ENCODE results near the gene ADSS2.

The ADSS2 gene

GRCh38 chr1:244449936-244450508 lies 1.7 kb downstream of the ADSS2 start:
- Histone ChIP-seq H3K4me3 (peak overlapping the region; percentile 92 to 100 (median 94)), H3K4me2 (peak overlapping the region; percentile 77 to 97 (median 93)), H3K9me3 (replicated peaks in 1 of 11) (peaks cover 0 to 13% (median 4%) of the 10 kb centered on the region in 11 experiments; a peak in 9 of 22 replicates), H3K9ac (peak overlapping the region; percentile 92 to 99 (median 98); a peak in 21 of 22 replicates), H3K27me3 (no peaks in the 10 kb centered on the region), H4K20me1 (peaks cover 0 to 64% (median 52%) of the 10 kb centered on the region in 11 experiments; a peak in 18 of 22 replicates), H3K36me3 (peaks cover 0 to 51% (median 40%) of the 10 kb centered on the region in 11 experiments; a peak in 17 of 22 replicates), H3K27ac (peak overlapping the region in 9 of 11 experiments; percentile 91 to 99 (median 97); a peak in 16 of 22 replicates), H3K4me1 (peaks cover 32 to 59% (median 40%) of the 10 kb centered on the region in 10 experiments)
- TF ChIP-seq Cebpa-rat (IDR thresholded peaks at IDR 0.05), result no peak

- 0 out of 22 replicates have a peak overlapping the region, but pooled peaks of 3 of the 11 experiments have one; percentile 1 to 12 (median 9) for H3K9ac ChIP-seq
- H3K27ac ChIP-seq, result no peak overlapping the region
- H3K9me3 ChIP-seq (replicated peaks in 1 of 11), result peaks cover 0 to 12% (median 6%) of the 10 kb centered on the region in 11 experiments; a peak in 11 of 22 replicates
- TF ChIP-seq Cebpa-rat (IDR thresholded peaks at IDR 0.05), result no peak
- H3K36me3 ChIP-seq, result peaks cover 6 to 67% (median 52%) of the 10 kb centered on the region in 11 experiments
- no peaks in the 10 kb centered on the region for H3K27me3 ChIP-seq
- H3K4me1 ChIP-seq, result peaks cover 32 to 64% (median 40%) of the 10 kb centered on the region in 10 experiments
- peaks cover 0 to 76% (median 63%) of the 10 kb centered on the region in 11 experiments; a peak in 18 of 22 replicates for H4K20me1 ChIP-seq
- H3K4me2 ChIP-seq, result peak overlapping the region; percentile 77 to 97 (median 93); a peak in 21 of 22 replicates
- peak overlapping the region in 3 of 10 experiments; percentile 11 to 100 (median 98); a peak in 4 of 20 replicates for H3K4me3 ChIP-seq
These were observed 3.3 kb downstream of the ADSS2 start for GRCh38 chr1:244448279-244449036.

DNA sequence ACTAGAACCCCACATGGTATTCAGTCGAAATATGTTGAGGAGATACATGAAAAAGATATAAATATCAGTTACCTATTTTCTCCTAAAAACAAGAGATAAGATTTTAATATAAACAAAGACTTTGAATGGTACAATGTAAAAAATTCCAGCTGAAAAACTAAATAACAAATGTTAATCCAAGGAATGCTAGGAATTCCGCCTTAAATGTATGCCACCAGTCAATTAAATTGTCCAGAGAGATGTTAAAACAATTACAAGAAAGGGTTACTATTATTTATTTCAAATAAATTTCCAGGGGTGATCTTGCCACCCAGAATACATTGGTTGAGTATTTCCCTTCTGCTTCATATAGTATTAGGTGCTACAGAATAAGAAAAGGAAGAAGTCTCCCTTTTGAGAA lies 4.2 kb downstream of the ADSS2 start:
- Histone ChIP-seq H4K20me1 (peaks cover 0 to 85% (median 69%) of the 10 kb centered on the region in 11 experiments; a peak in 20 of 22 replicates), H3K9ac (no peak overlapping the region), H3K4me3 (no peak overlapping the region), H3K9me3 (replicated peaks in 1 of 11) (peaks cover 0 to 10% (median 4%) of the 10 kb centered on the region in 11 experiments; a peak in 9 of 22 replicates), H3K27ac (no peak overlapping the region), H3K4me2 (peak overlapping the region in 2 of 11 experiments; percentile 31 to 95; a peak in 3 of 22 replicates), H3K36me3 (peaks cover 7 to 76% (median 57%) of the 10 kb centered on the region in 11 experiments), H3K4me1 (peaks cover 29 to 61% (median 38%) of the 10 kb centered on the region in 10 experiments), H3K27me3 (no peaks in the 10 kb centered on the region)
- TF ChIP-seq Cebpa-rat (IDR thresholded peaks at IDR 0.05), result no peak

GRCh38 chr1:244447024-244447423 lies 4.7 kb downstream of the ADSS2 start:
- no peaks in the 10 kb centered on the region for H3K27me3 ChIP-seq
- TF ChIP-seq Cebpa-rat (IDR thresholded peaks at IDR 0.05), result no peak
- H3K4me1 ChIP-seq, result peaks cover 25 to 58% (median 36%) of the 10 kb centered on the region in 10 experiments
- no peak overlapping the region for H3K27ac ChIP-seq
- H4K20me1 ChIP-seq, result peaks cover 0 to 91% (median 71%) of the 10 kb centered on the region in 11 experiments; a peak in 20 of 22 replicates
- H3K9ac ChIP-seq, result no peak overlapping the region
- H3K4me3 ChIP-seq, result no peak overlapping the region
- peaks cover 0 to 11% (median 3%) of the 10 kb centered on the region in 11 experiments; a peak in 8 of 22 replicates for H3K9me3 ChIP-seq (replicated peaks in 1 of 11)
- H3K4me2 ChIP-seq, result peak overlapping the region in 2 of 11 experiments; percentile 31 to 95; a peak in 3 of 22 replicates
- peaks cover 7 to 81% (median 59%) of the 10 kb centered on the region in 11 experiments for H3K36me3 ChIP-seq

DNA sequence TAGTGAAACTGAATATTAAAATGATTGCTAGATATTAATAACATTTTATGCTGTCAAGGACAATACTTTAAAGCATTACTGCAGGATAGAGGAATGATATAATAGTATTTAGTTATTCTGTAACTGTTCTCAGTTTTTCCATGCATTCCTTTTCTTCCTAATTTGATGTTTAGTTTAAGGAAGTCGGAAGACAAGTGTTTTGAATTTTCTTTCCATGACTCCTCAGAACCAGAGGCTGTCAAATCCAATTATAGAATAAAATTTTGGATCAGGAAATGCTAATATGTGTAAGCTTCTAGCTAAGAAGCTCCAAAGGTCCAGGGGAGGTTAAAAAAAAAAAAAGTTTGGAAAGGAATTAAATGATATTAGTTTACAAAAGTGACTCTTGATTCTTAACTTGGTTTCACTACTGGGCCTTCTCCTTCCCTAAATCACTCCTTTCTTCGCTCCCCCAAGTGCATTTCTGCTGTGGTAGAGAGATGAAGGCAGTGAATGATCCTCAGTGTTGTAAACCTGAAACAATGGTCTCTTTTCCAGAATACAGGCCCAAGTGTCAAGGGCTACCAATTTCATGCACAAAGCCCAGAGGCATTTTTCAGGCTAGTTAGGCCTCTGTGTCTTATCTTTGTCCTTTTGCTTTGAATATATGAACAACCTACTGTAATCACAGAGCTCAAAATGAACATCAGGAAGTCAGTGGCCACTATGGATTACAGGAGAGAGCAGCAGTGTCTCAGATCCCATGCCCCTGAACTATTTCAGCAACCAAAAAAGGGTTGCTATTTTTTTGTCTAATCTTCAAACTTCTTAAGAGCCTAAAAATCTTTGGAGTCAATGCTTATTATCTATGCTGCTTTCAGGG lies 6.2 kb downstream of the ADSS2 start:
- Histone ChIP-seq H4K20me1 (peaks cover 0 to 100% (median 78%) of the 10 kb centered on the region in 11 experiments; a peak in 20 of 22 replicates), H3K4me2 (peak overlapping the region in 4 of 11 experiments; percentile 5 to 59 (median 22); a peak in 7 of 22 replicates)

GRCh38 chr1:244444854-244445253 lies 6.9 kb downstream of the ADSS2 start:
- no peak overlapping the region for H3K27ac ChIP-seq
- no peak overlapping the region for H3K4me3 ChIP-seq
- no peaks in the 10 kb centered on the region for H3K27me3 ChIP-seq
- peaks cover 20 to 59% (median 30%) of the 10 kb centered on the region in 10 experiments for H3K4me1 ChIP-seq
- H4K20me1 ChIP-seq, result peaks cover 0 to 100% (median 79%) of the 10 kb centered on the region in 11 experiments; a peak in 20 of 22 replicates
- no peak for TF ChIP-seq Cebpa-rat (IDR thresholded peaks at IDR 0.05)
- H3K9me3 ChIP-seq (replicated peaks in 1 of 11), result peaks cover 0 to 11% (median 3%) of the 10 kb centered on the region in 11 experiments; a peak in 8 of 22 replicates
- 0 out of 22 replicates have a peak overlapping the region, but pooled peaks of 1 of the 11 experiments have one; percentile 10 for H3K9ac ChIP-seq
- peaks cover 7 to 96% (median 73%) of the 10 kb centered on the region in 11 experiments for H3K36me3 ChIP-seq
- peak overlapping the region in 2 of 11 experiments; percentile 25 to 59; a peak in 3 of 22 replicates for H3K4me2 ChIP-seq

More for the DNA sequence above, 6.2 kb downstream of the ADSS2 start:
- no peaks in the 10 kb centered on the region for H3K27me3 ChIP-seq
- H3K4me3 ChIP-seq, result no peak overlapping the region
- peaks cover 0 to 11% (median 3%) of the 10 kb centered on the region in 11 experiments; a peak in 8 of 22 replicates for H3K9me3 ChIP-seq (replicated peaks in 1 of 11)
- no peak for TF ChIP-seq Cebpa-rat (IDR thresholded peaks at IDR 0.05)
- H3K9ac ChIP-seq, result peak overlapping the region in 3 of 11 experiments; percentile 1 to 10 (median 2); a peak in 1 of 22 replicates
- H3K27ac ChIP-seq, result peak overlapping the region in 4 of 11 experiments; percentile 0 to 8 (median 5); a peak in 3 of 22 replicates
- H3K36me3 ChIP-seq, result peaks cover 7 to 94% (median 69%) of the 10 kb centered on the region in 11 experiments
- H3K4me1 ChIP-seq, result peaks cover 25 to 59% (median 36%) of the 10 kb centered on the region in 10 experiments

DNA sequence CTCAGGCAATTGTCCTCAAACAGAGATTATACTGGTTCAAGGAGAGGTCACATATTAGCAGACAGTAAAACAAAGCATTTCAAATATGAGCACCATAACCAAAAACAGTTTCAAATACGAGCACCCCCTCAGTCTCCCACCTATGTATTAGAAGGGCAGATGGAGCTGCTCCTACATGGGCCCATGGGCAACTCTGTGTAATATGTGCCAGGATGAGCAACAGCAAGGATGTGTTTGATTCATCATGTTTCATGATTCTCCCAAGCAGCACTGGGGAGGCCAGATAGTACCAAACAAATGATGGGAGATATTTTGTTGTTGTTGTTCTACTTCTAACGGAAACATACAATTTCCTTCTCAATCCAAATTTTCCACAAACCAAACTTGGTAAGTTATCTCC lies 8.9 kb downstream of the ADSS2 start:
- no peak for TF ChIP-seq Cebpa-rat (IDR thresholded peaks at IDR 0.05)
- peaks cover 7 to 88% (median 63%) of the 10 kb centered on the region in 11 experiments for H3K36me3 ChIP-seq

More for the DNA sequence above, 8.9 kb downstream of the ADSS2 start:
- H3K27me3 ChIP-seq, result no peaks in the 10 kb centered on the region
- H3K9ac ChIP-seq, result no peak overlapping the region
- H3K4me2 ChIP-seq, result no peak overlapping the region
- peaks cover 0 to 11% (median 3%) of the 10 kb centered on the region in 11 experiments; a peak in 8 of 22 replicates for H3K9me3 ChIP-seq (replicated peaks in 1 of 11)
- H3K4me3 ChIP-seq, result no peak overlapping the region
- H3K4me1 ChIP-seq, result peaks cover 5 to 47% (median 13%) of the 10 kb centered on the region in 10 experiments; a peak in 12 of 20 replicates
- H3K27ac ChIP-seq, result no peak overlapping the region
- peaks cover 0 to 100% (median 76%) of the 10 kb centered on the region in 11 experiments; a peak in 20 of 22 replicates for H4K20me1 ChIP-seq
